IPS-20b (cell line): ENCODE results near the gene TNFRSF4.

Experiments
- H3K27ac ChIP-seq: one replicate; pipeline ENCODE4 v1.5.1; 2013; ENCODE audit warnings: low read length
- H3K27me3 ChIP-seq: 2 replicates; pipeline ENCODE4 v1.6.1; 2013; ENCODE audit warnings: mild to moderate bottlenecking, low read length, inconsistent platforms; ENCODE audit not compliant: insufficient read depth
- H3K36me3 ChIP-seq: 2 replicates; pipeline ENCODE4 v1.6.1; 2013; ENCODE audit warnings: low read depth, mild to moderate bottlenecking, inconsistent platforms, low read length, moderate library complexity; ENCODE audit not compliant: insufficient read depth
- H3K4me1 ChIP-seq: 2 replicates; pipeline ENCODE4 v1.6.1; 2013; ENCODE audit warnings: mild to moderate bottlenecking, control low read depth, inconsistent platforms, low read length, moderate library complexity; ENCODE audit not compliant: insufficient read depth
- H3K4me3 ChIP-seq: 2 replicates; pipeline ENCODE4 v1.5.1; 2013; ENCODE audit warnings: mild to moderate bottlenecking, low read length, inconsistent platforms
- H3K9ac ChIP-seq: 2 replicates; pipeline ENCODE4 v1.6.1; 2013; ENCODE audit warnings: low read depth, mild to moderate bottlenecking, inconsistent platforms, low read length, moderate library complexity
- H3K9me3 ChIP-seq: 2 replicates; pipeline ENCODE4 v1.6.1; 2013; ENCODE audit warnings: mild to moderate bottlenecking, low read depth, low read length, inconsistent platforms; ENCODE audit not compliant: insufficient read depth

The TNFRSF4 gene

DNA sequence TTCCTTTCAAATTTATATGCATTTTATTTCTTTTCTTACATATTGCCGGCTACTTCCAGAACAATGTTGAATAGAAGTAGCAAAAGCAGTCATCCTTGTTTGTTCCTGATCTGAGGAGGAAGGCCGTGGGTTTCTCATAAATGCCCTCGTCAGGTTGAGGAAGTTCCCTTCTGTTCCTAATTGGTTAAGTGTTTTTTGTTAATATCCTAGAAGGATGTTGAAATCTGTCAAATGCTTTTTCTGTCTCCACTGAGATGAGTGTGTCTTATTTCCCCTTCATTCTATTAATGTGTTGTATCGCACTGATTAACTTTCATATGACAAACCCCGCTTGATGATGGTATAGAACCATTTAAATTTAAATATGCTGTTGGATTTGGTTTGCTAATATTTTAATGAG lies 24.8 kb downstream of the TNFRSF4 start:
- H3K9ac ChIP-seq: no peak overlapping the region
- H3K4me3 ChIP-seq: no peak overlapping the region
- H3K4me1 ChIP-seq: no peaks in the 10 kb centered on the region
- H3K27me3 ChIP-seq: no peaks in the 10 kb centered on the region; the same call in 1 of the 2 replicates
- H3K9me3 ChIP-seq: peaks cover 24% of the 10 kb centered on the region
- no peaks in the 10 kb centered on the region for H3K36me3 ChIP-seq
- H3K27ac ChIP-seq: no peak overlapping the region

DNA sequence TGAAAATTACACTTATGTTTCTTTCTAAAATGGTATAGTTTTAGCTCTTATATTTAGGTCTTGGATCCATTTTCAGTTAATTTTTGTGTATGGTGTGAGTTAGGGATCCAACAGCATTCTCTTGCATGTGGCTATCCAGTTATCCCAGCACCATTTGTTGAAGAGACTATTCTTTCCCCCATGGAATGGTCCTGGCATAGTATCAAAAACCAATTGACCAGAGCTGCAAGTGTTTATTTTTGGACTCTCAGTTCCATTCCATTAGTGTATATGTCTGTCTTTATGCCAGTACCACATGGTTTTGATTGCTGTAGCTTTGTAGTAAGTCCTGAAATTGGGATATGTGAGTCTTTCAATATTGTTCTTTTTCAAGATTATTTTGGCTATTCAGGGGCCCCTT lies 26.0 kb downstream of the TNFRSF4 start:
- no peak overlapping the region for H3K27ac ChIP-seq
- no peak overlapping the region for H3K9ac ChIP-seq
- H3K9me3 ChIP-seq: peaks cover 20% of the 10 kb centered on the region
- no peak overlapping the region for H3K4me3 ChIP-seq
- no peaks in the 10 kb centered on the region; the same call in 1 of the 2 replicates for H3K27me3 ChIP-seq
- H3K4me1 ChIP-seq: no peaks in the 10 kb centered on the region
- H3K36me3 ChIP-seq: no peaks in the 10 kb centered on the region

DNA sequence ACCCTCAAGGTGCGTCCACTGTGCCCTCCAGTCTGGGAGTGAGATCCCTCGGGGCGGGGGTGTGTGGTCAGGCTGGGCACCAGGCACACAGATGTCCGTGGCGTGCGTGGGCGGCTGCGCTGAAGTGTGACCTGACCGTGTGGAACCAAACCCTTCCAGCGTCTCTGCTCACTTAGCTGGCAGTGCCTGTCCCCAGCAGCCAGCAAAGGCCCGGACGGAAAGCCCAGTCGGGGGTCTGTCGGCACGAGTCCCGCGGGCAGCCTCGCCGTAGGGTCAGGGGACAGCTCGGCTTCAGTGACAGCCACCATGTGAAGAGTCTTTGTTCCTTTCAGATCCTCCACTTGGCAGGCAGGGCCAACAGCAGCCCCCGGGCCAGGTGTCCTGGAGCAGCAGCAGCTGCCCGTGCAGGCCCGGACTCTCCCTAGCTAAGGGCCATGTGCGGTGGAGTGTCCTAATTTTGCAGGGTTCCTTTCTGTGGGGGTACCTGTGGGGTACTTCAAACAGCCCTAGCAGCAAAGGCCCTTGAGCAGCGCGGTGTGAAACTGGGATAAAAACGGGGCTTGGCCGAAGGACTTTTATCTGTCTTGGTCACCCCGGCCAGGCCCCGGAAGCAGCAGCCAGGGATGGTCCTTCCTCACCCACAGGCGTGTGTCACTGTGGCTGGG lies 28.7 kb downstream of the TNFRSF4 start:
- Histone ChIP-seq H3K4me1 (no peaks in the 10 kb centered on the region), H3K9ac (no peak overlapping the region), H3K9me3 (0 out of 2 replicates have a peak, but pooled peaks cover under 1% of the 10 kb centered on the region), H3K27ac (no peak overlapping the region), H3K4me3 (no peak overlapping the region), H3K27me3 (no peaks in the 10 kb centered on the region; the same call in 1 of the 2 replicates), H3K36me3 (no peaks in the 10 kb centered on the region)

DNA sequence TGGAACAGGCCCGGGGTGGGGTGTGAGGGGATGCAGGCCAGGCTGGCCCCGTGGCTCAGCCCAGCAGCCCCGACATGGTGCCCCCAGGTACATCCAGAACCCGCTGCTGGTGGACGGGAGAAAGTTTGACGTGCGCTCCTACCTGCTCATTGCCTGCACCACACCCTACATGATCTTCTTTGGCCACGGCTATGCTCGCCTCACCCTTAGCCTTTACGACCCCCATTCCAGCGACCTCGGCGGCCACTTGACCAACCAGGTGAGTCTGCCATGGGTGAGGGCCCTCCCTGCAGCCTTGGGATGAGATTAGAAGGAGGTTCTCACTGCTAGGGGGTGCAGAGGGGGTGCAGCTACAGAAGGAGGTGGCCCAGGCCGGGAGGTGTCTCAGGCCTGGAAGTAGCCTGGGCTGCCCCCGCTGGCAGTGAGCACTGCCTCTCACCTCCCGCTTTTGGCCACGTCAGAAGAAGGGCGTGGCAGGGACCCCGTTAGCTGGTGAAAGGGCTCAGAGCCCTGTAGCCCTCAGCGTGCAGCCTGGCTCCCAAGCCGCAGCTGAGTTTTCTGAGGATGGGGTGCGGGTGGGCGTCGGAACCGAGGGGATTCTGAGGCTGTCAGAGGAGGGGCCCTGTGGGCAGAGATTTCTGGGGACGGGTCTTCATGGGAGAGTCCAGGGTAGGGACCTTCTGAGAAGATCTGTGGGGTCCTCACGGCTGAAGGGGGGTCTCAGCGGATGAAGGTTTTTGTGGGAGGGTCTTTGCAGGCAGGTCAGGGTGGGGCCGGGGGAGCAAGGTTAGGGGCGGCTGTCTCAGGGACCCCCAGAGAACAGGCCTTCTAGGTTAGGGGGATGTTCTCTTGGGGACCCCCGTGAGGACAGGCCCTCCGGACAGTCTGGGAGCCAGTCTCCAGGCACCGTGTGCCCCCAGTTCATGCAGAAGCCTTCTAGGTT lies 29.8 kb downstream of the TNFRSF4 start:
- Histone ChIP-seq H3K9me3 (no peaks in the 10 kb centered on the region), H3K9ac (no peak overlapping the region), H3K4me3 (no peak overlapping the region), H3K36me3 (no peaks in the 10 kb centered on the region), H3K27me3 (no peaks in the 10 kb centered on the region; the same call in 1 of the 2 replicates), H3K27ac (no peak overlapping the region), H3K4me1 (no peaks in the 10 kb centered on the region)

DNA sequence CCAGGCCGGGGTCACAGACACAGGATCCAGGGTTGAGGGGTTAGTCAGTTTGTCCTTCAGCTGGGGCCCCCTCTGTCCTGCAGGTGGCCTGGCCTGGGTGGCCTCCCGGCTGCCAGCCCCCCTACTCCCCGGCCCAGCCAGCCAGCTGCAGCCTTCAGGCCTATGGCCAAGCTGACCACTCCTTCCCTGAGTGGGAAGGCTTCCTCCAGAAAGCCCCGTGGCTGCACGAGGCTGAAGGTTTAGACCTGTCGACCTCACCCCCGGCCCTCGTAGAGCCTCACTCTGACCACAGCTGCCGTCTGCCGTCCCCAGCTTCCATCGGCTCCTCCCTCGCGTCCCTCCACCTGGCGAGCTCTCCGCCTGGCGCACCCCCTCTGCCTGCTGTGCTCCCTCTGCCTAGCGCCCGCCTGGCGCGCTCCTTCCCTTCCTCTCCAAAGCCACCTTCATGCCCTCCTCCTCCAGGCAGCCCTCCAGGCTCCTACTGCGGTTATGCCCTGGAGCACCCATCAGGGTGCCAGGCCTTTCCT lies 30.7 kb downstream of the TNFRSF4 start:
- no peaks in the 10 kb centered on the region for H3K9me3 ChIP-seq
- H3K9ac ChIP-seq: no peak overlapping the region
- H3K4me3 ChIP-seq: no peak overlapping the region
- no peak overlapping the region for H3K27ac ChIP-seq
- H3K36me3 ChIP-seq: no peaks in the 10 kb centered on the region
- no peaks in the 10 kb centered on the region for H3K27me3 ChIP-seq
- no peaks in the 10 kb centered on the region for H3K4me1 ChIP-seq

DNA sequence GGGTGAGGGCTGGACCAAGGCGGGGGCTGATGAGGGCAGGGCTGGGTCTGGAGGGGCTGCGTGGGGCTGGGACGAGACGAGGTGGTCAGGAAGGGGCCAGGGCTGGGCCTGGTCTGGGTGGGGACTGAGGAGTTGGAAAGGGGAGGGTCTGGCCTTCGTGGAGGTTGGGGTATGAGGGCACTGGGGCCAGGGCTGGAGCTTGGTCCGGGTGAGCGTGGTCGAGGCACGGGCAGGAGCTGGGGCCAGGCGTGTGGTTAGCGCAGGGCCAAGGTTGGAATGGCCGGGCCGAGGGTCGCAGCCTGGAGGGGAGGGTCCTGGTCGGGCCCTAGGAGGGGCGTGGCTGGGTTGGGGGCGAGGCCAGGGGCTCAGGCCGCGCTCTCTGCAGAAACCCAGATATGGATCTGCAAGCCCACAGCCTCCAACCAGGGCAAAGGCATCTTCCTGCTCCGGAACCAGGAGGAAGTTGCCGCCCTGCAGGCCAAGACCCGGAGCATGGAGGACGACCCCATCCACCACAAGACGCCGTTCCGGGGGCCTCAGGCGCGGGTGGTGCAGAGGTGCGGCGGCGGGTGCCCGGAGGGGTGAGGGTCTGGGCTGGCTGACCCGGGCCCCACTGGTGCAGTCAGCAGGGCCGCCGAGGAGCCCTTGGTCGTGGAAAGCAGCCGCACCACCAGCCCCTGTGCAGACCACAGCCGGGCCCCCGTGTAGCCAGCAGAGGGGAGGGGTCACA lies 31.3 kb downstream of the TNFRSF4 start:
- Histone ChIP-seq H3K27ac (no peak overlapping the region), H3K9ac (no peak overlapping the region), H3K9me3 (no peaks in the 10 kb centered on the region), H3K36me3 (no peaks in the 10 kb centered on the region), H3K4me1 (no peaks in the 10 kb centered on the region), H3K4me3 (no peak overlapping the region), H3K27me3 (no peaks in the 10 kb centered on the region)

DNA sequence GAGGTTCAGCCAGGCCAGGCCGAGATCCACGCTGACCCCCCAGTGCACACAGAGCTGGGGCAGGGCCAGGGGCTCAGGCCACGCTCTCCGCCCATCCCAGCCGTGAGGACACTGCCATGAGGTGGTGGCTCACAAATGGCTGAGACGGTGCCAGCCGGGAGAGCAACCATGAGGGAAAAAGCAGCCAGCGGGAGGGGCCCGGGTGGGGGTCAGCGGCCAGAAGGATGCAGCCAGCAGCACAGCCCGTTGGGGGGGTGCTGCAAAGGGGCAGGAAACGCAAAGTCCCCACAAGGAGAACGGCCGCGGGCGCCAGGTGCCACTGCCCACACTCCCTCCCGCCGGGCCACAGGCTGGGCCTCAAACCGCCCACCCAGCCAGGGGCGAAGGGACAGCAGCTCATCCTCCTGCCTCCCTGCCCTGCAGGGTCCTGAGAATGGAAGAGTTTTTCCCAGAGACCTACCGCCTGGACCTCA lies 32.0 kb downstream of the TNFRSF4 start:
- Histone ChIP-seq H3K36me3 (no peaks in the 10 kb centered on the region), H3K27me3 (no peaks in the 10 kb centered on the region)

DNA sequence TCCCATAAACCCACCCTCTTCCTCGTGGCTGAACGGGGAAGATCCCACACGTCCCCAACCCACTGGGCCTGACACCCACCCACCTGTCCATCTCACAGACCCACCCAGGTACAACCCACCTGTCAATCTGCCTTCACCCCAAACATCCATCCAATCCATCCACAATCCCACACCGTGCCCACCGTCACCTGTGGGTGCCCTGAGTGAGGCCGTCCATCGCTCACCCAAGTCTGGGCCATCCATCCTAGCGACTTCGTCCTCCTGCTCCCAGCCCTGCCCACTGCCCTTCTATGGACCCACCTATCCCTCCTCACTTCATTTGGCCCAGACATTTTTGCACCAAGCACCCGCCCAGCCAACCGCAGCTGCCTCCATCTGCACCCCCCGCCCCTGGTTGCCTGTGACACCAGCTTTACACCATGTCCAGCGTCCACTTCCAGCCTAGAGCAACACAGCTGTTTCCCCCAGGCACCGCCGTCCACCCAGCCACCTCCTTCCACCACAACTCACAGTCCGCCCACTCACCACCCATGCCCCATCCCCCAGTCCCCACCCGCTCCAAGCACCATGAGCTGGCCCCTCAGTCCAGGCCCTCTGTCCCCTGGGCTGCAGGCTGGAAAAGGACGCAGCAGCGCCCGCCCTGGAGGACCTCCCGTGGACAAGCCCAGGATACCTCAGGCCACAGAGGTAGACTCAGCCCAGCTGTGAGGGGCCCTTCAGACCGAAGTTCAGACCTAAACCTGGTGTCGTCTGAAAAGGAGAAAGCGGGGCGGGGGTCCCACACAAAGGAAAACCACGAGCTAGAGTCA lies 32.6 kb downstream of the TNFRSF4 start:
- Histone ChIP-seq H3K9ac (no peak overlapping the region), H3K27me3 (0 out of 2 replicates have a peak, but pooled peaks cover 6% of the 10 kb centered on the region), H3K9me3 (no peaks in the 10 kb centered on the region), H3K4me1 (peaks cover 8% of the 10 kb centered on the region; the same call in 1 of the 2 replicates), H3K27ac (no peak overlapping the region), H3K4me3 (no peak overlapping the region), H3K36me3 (no peaks in the 10 kb centered on the region)

More for the DNA sequence above, 32.0 kb downstream of the TNFRSF4 start:
- no peak overlapping the region for H3K4me3 ChIP-seq
- H3K9me3 ChIP-seq: no peaks in the 10 kb centered on the region
- no peak overlapping the region for H3K9ac ChIP-seq
- H3K4me1 ChIP-seq: peaks cover 2% of the 10 kb centered on the region; the same call in 1 of the 2 replicates
- H3K27ac ChIP-seq: no peak overlapping the region

DNA sequence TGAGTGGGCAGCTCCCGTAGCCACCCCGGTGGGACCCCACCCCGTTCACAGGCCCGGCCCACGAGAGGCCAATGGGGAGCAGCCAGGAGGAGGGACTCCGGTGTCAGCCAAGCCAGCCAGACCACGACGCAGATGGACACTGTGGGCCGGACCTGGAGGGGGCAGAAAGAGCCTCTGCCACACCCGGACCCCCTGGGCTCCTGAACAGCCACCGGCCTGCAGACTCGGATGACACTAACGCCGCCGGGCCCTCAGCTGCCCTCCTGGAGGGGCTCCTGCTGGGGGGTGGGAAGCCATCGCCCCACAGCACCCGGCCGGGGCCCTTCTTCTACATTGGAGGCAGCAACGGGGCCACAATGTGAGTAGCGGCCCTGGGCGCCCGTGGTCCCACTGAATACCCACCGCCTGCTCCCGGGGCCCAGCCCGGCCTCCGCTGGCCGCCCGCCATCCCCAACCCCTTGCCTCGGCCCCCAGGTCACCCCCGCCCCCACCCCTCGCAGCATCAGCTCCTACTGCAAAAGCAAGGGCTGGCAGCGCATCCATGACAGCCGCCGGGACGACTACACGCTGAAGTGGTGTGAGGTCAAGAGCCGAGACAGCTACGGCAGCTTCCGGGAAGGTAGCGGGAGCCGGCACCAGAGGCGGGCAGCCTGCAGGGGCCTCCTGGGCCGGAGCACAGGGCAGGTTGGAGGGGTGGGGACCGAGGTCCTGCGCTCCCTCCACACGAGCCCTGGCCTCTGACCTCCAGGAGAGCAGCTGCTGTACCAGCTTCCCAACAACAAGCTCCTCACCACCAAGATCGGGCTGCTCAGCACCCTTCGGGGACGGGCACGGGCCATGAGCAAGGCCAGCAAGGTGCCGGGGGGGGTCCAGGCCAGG lies 33.7 kb downstream of the TNFRSF4 start:
- Histone ChIP-seq H3K27ac (no peak overlapping the region), H3K4me1 (peaks cover 10% of the 10 kb centered on the region; the same call in 1 of the 2 replicates), H3K9ac (no peak overlapping the region), H3K27me3 (peaks cover 17% of the 10 kb centered on the region), H3K36me3 (no peaks in the 10 kb centered on the region), H3K4me3 (no peak overlapping the region), H3K9me3 (no peaks in the 10 kb centered on the region)

DNA sequence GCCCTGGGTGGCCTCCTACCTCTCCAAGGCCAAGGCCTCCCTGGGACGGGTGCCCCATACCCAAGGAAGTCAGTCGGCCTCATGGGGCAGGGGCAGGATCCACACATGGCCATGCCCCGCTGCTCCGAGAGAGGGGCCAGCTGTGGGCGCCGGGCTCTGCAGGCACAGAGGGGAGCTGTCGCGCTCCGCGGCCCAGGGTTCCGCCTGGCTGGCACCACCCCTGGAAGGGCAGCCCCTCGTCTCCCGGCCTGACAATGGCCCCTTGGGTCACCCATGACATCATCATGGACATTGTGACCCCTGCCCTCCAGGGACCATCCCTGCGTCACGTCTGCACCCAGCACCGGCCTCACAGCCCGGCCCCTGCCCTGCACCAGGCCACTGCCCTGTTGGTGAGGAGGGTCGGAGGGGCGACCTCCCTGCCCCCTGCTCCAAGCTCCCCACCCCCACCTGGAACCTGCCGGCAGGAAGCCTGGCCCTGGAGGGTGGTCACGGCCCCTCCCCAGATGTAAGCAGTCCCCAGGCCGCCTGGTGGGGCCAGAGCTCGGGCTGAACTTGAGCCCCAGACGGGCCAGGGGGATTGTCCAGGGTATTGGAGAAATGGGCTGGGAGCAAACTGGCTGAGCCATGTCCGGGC lies 34.5 kb downstream of the TNFRSF4 start:
- Histone ChIP-seq H3K27ac (no peak overlapping the region), H3K27me3 (peaks cover 17% of the 10 kb centered on the region), H3K9ac (no peak overlapping the region), H3K4me1 (peaks cover 10% of the 10 kb centered on the region; the same call in 1 of the 2 replicates), H3K36me3 (no peaks in the 10 kb centered on the region), H3K9me3 (no peaks in the 10 kb centered on the region), H3K4me3 (no peak overlapping the region)
